Measurements from ENCODE around the gene GGCX.
"Not testable (repeated sequence)": the region's sequence is repeated elsewhere in the genome, so short reads cannot be mapped to it uniquely, and the experiment has no call there.

GGCX gene

DNA sequence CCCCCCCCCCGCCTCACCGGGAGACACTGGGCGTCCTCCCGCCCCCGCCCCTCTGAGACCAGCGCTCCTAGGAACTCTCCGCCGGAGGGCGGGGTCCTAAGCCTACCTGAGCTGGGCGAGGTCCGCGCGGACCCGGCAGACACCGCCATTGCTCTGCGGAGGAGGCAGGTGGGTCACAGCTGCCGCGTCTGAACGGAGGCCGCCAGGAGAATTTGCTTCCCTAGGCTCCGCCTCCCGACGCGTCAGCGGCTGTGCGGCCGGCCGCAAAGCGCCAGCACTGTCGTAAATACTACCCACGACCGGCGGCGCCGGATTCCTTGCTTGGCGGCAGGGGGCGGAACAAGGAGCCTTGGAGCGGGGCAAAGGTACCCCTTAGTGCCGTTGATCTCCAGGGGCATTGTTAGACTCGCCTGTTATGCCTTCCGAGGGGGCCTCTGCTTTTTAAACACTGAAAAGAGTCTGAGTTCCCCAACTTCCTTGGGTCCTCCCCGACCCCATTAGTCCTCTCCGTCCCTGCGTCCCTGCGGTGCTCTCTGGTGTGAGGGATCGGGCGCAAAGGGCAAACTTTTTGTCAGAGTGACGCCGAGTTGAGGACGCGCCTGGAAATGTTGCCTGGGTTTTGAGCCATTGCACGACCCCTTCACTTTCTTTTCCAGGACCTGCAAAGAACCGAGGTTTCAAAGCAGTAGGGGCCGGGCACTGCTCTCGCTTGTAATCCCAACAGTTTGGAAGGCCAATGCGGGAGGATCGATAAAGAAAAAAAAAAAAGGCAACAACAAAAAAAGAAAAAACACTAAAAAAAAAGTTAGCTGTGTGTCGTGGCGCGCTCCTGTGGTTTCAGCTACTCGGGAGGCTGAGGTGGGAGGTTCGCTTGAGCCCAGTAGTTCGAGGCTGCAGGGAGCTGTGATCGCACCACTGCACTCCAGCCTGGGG, at the start of gene GGCX:
Gene GGCX, minus strand, starts transcription at position 214 of the 933 bp plus-strand sequence. Its CDS starts 65 bp downstream, at position 149.
- peak; percentile 87 for DNase-seq

DNA sequence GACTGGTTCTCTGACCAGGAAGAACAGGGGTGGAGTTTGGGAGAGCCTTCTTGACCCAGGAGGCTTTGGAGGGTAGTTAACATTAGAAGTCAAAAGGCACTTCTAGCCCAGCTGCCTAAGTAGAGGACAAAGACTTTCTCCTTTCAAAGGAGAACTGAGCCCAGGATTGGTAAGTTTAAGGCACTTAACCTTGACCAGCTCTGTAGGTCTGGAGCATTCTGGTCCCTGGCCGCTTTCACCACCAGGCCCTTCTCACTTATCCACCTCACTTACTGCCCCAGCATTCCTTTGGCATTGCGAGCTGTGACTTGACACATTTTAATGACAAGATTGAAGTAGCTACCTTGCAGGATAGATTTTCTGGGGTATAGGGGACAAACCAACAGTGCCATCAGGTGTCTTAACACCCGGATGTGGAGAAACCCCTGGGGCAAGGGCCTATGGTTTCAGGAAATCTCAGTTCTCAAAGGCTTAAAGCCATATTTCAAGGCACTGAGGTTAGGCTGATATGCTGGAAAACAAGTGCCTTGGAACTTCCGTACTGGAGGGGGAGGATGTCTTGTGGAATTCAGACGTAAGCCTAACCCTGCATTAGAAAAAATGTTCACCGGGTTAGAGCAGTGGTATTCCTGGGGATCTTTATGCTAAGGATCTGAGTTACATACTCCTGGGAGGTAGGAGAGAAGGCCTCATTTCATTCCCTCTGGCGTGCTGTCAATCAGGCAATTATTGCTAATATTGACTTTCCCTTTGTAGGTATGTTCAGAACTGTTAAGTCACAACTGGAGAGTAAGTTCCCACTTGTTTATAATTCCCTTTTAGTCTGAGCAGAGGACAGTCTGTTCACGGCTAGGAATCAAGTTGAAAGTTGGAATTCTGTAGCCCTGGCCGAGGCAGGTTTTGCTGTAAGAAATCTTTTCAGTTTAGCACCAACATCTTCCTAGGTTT, 46.2 kb upstream of the GGCX start:
- no peak for DNase-seq

DNA sequence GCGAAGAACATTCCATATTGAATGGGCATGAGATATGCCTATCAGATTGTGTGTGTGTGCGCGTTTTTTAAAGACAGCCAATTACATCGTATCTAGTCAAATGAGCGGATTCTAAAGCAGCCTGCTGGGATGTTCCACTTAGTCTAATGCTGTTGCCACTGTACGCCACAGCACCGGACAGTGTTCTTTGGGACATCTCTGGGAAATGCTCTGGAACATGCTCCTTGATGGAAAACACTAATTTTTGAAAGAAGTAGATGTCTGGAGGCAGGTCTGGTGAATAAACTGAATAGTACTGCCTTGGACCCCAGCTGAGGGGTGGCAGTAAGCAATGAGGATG, 44.8 kb upstream of the GGCX start:
- DNase-seq: no peak

DNA sequence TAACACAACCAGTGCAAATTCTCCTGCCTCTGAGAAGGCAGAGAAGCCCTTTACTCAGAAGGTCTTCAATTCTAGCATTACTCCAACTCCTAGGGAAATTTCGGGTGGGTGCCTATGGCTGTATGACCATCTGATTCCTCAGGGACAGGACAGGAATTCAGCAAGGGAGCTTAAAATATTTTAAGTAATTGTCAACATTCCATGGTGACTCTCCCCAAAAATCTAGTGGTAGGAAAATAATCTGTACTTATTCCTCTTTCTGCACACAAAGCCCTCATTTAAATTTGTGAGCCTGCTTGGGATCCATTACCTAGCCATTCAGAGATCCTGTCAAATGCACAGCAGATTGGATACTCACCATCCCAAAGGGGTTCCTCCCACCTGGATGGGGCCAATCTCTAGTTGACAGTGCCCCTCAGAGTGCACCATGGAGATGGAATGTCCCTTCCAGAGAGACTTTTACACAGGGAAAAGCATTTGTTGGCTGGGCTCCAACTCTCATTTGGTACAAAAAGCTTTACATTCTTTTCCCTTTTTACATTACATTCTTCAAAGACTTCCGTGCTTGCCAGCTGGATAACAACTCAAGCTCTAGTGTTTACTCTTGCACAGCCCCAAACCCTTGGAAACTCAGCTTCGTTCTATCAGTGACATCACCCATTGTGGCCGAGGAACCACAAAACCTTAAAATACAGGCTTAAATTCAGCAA, 44.3 kb upstream of the GGCX start:
- no peak for DNase-seq

DNA sequence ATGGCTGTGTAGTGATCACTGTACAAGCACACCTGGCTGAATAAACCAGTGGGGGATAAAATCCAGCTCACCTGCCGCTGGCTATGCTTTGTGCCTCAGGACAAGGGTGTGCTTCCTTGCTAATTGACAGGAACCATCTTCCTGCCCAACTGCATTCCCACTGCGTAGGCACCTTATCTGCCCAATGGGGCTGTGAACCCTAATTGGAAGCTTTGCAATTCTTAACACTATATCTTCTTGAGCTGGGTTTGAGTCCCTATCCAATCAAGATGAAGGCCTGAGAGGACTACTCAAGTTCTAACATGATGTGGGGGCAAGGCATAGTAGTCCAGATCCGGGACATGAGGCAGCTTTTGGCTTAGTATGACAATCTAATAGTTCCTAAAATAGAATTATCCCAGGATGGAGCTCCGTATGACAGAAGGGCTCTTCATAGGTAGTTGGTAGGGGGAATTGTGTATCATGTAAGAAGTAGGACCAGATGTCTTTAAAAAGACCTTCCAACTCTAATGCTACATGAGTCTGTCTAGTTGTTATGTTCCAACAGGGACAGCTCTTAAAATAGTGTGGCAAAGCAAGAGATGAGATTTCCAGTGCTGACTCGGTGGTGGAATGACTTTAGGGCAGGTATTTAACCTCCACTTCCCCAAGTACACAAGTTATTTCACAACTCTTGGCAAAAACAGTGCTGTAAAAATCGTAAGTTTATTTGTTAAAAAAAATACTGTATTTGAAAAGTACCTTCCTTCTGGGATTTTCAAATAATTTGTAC, 43.5 kb upstream of the GGCX start:
- no peak for DNase-seq

DNA sequence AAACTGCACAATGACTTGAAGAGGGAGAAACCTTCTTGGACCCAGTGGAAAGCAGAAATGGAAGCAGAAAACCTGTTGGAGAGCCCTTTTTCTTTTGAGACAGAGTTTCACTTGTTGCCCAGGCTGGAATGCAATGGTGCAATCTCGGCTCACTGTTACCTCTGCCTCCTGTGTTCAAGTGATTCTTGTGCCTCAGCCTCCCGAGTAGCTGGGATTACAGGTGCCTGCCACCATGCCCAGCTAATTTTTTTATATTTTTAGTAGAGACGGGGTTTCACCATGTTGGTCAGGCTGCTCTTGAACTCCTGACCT, 42.8 kb upstream of the GGCX start:
- not testable (repeated sequence) for DNase-seq

DNA sequence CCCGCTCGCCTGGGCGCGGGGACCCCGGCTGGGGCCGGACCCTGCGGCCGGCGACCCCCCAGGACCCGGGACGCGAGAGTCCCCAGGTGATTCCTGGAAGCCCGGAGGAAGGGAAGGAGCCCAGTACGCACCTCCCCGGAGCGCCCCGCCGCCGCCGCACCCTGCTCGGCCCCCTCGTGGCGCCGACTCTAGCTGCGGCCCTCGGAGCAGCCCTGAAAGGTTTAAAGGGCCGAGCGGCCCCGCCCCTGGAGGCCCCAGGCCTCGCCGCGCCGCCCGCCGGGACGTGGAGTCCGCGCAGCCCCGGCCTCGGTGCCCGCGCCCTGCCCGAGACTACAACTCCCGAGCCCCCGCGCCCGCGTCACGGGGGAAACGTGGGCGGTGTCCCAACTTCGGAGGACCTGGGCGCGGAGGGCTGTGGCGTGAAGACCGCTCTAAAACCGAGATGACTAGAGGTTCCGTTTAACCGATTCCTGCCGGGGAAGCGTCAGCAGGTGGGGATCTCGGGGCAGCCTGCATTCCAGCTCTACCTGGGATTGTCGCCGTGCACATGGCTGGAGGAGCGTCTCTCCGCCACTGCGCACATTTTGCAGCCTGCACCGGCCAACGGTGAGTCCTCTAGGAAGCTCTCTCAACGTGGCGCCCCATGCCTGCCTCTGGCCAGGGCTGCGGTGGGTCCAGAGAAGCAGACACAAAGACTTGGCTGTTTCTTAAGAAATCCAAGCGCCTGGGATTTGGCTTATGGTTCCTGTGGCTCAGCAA, 41.4 kb upstream of the GGCX start, which contains the start of gene TMEM150A:
Gene TMEM150A, minus strand, starts transcription at position 223 of the 759 bp plus-strand sequence. CDS start 750 bp downstream, outside the sequence.
- peak; percentile 66 for DNase-seq

DNA sequence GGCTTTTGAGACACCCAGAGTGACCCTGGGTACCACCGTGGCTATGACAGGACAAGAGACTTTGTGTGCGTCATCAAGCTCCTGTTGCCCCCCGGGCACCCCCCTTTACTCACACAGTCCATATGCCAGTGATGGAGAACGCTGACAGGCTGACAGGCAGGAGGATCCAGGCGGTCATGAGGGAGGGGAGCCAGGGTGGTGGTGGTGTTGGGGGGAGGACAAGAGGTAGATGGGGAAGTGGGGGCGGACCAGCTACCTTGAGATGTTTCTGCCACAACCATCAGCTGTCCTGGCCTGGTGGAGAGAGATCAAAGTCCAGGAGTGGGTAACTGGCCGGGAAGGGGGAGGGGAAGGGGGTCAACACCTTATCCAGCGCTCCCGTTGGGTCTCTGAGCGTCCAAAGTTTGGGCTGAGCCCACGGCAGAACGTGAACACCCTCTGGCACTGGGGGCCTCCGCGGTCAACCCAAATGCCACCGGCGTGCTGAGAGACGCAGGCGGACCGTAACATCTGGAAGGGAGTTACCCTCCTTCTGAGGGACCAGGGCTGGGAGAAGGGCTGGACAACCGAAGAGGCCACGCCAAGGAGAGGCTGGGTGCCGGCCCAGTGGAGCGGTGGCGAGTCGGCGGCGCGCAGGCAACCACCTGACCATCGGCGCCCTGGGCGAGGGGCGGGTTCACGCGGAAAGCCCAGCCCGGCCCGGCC, 40.6 kb upstream of the GGCX start:
- DNase-seq: no peak

DNA sequence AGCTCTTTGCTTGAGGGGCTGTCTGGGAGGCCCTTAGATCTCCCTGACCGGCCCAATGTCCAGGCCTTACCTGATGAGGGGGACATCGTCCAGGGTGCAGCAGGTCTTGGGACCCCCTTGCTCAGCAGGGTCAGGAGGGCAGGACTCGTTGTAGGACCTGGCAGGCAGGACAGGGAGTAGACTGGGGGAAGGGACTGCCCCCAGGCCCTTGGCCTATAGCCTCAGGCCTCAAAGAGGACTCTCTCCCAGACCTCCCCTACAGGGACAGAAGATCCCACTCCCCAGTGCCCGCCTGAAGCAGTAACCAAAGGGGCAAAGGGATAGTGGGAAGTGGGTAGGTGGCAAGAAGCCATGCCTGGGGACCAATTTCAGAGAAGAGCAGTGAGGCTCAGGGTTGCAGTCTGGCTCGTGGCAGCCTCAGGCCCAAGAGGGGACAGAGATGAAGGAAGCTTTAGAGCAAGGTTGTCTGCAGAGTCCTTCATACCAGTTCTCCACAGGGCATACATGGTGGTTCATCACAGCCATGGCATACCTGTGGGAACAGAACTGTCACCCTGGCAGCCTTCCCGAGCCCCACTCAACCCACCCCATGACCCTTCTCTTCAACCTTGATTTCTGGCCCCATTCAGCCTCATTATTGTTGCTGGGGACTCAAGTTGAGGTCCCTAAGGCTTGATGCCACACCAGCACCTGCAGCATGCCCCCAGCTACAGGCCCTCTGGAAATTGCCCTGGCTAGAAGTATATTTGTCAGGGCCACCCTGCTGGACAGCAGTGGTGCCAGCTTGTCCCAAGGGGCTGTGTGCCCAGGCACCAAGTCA, 39.9 kb upstream of the GGCX start:
- no peak for DNase-seq

DNA sequence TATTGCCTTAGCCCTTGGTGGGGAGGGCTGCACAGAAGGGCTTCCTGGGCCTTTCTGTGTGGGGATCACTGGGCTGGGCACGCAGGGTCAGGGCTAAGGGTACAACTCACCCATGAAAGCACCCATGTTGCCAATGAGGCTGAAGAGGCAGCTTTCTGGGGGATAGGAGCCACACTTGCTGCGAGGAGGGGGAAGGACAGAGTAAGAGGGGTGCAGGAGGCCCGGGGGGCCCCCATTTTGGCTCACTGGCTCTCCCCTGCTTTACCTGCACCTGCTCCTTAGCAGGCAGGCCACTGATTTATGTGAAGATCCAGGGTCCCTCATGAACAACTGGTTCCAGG, 38.9 kb upstream of the GGCX start:
- no peak for DNase-seq

DNA sequence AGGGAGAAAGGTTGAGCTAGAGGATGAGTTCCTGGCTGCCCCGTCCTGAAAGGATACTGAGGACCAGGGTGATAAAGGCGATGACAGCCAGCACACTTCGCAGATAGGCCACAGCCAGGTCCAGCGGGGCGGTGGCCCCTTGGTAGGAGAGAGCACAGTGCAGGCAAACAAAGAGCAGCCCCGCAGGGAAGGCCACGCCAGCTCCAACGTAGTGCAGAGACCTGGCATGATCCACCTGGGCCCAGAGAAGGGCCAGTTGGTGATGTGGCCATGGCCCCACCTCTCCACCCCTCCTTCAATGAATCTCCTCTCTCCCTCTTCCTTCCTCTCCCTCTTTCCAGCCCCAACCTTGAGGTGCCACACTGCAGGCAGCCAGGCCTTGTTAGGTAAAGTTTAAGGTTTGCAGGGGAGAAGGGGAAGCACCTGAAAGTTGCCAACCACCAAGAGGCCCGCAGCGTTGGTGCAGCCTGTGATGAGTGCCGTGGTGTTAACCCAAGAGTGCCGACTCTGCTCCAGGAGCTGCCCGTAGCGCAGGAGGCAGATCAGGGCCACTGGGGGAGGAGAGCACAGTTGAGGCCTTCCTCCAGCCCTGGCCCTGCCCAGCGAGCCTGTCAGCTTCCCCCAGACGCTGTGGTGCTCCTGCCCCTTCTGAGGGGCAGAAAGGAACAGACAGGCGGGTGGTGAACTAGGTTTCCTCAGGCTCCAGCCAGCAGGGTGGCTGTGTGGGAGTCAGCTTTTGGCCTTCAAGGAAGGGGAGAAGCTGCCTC, 38.4 kb upstream of the GGCX start:
- no peak for DNase-seq

DNA sequence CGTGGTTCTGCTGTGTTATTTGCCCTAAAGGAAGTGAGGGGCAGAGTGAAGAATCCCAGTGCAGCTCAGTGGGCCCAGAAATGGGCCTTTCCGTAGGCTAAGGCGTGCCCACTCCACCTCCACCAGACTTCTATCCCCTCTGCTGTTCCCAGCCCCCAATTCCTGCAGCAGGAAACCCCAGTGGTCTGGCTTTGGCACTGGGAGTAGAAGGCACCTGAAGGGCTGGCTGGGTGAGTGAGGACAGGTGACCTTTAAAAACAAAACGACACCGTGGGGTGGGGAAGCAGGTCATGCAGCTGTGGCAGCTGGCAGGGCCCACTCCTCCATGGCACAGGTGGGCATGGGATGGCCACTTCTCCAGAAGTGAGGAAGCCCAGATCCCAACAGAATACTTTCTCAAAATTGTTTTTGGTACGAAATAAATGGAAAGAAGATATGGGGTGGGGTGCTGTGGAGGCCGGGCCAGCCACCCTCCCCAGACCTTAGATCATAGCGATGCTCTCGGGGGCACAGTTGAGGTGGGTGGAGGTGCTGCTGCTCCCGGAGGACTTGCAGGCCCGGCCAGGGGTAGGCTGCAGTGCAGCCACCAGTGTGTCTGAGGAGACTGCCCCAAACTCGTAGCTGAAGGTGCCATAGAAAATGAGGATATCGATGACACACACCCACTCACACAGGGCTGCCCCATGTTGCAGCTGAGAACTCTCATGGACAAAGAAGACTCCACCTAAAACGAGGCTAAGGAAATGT, 37.5 kb upstream of the GGCX start:
- DNase-seq: no peak

DNA sequence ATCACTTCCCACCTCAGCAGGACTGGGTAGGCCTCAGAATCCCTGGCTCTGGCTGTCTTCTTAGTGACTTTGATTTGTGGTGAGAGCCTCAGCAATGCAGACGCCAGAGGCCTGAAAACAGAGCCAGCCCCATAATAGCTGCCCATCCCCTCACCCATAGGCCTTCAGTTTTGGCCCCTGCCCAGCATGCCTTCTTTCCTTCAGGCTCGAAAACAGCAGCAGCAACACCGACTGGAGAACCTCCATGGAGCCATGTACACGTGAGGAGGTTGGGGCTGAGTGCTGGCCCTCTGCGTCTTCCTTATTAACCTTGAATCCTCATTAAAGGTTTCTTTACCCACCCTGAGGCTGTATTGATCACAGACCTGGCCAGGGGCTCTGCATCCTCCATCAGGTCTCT, 35.9 kb upstream of the GGCX start:
- no peak for DNase-seq

DNA sequence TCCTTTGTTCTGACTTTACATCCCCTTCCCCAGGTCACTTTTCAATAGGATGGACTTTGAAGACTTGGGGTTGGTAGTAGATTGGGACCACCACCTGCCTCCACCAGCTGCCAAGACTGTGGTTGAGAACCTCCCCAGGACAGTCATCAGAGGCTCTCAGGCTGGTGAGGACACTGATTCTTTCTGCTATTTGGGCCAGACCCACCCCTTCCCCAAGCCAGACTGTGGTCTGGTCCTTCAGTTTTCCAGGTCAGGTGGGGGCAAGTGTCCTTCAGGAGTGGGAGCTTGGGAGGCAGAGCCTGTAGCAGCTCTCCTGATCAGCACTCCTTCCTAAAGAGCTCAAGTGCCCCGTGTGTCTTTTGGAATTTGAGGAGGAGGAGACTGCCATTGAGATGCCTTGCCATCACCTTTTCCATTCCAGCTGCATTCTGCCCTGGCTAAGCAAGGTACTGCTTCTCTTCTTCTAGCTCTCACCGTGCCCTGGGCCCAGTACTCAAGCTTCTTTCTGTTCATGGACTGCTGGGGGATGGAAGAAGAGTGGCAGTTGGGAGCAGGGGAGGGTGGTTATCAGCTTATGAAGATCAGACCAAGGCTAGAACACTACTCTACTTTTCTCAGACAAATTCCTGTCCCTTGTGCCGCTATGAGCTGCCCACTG, 35.3 kb upstream of the GGCX start:
- DNase-seq: no peak

DNA sequence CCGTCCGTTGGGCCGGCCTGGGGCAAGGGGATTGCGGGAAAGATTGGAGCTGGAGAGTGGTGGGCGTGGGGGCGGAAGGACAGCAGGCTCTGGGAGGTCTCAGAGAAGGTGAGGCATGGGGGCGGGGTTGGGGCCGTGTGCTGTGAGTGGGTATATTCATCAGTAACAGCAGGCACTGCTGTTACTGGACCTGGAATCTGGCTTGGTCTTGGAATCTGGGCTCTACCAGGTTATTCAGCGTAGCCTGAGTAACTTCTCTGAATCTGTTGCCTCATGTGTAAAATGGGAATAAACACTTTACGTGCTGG, 34.7 kb upstream of the GGCX start:
- DNase-seq: no peak

DNA sequence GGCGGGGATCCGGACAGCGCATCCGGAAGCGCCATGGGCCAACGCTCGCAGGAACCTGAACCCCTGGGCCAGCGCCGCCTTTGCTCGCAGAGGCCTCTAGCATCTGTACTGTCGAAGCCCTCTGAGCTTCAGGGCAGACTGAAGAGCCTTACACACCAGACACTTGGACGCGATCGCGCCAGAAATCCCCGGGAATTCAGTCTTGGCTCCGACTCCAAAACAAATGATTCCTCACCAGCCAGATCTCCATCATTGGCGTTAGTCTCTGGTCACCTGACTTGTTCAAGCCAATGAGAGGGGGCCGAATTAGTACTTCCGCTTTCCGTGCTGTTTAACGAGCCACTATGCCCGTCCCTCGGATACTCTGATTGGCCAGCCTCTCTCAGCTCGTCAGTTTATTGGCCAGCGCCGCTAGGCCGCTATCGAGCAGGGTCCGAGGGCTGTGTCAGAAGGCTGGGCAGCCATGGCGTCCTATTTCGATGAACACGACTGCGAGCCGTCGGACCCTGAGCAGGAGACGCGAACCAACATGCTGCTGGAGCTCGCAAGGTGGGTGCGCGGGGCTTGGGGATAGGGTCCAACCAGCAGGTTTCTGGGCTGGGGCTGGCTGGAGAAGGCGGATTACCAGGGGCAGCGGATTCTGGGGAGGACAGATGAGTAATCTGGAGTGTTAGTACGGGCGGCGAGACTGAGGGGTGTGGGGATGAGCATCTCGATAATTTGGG, 34.2 kb upstream of the GGCX start, which contains the start of gene RNF181:
Gene RNF181, plus strand, starts transcription at position 445 of the 725 bp plus-strand sequence. Its CDS starts 19 bp downstream, at position 464.
- DNase-seq: peak; percentile 95

DNA sequence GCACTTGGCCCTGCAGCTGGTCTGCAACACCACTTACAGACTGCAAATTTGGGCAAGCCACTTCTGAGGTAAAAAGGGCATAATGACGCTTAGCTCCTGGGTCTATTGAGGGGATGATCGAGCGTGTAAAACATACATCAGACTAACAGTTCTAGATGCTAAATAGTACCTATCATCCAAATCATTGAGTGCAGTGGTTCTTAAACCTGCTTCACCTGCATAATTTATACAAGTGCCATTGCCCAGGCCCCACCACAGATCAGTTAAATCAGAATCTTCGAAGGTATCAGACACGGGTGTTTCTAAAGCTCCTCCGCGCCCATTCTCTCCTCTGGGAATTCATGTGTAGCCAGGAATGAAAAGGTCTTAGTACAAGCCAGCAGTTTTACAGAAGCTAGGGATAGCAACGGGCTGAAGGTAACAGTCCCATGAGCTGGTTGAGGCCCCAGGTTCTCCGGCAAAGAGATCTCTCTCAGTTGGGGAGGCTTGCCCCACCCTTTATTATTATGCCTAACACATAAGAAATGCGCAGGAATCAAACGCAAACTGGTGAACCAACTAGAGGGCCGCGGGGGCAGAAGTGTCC, 33.5 kb upstream of the GGCX start:
- DNase-seq: peak; percentile 28

Data from NCI-H1092 treated with DMSO at 0.1 percent for 48 hours (cell line).